ENCODE measurements around the gene TIMM10. TPM values are rescaled to one million over a fixed set of nuclear protein-coding genes. Genes with fewer than 3 reads are reported as not detected.

TIMM10 gene
- total RNA-seq, 4 donors from 2014 or later = 1.6 to 36.8 (median 34.0) TPM; not detected in 1

DNA sequence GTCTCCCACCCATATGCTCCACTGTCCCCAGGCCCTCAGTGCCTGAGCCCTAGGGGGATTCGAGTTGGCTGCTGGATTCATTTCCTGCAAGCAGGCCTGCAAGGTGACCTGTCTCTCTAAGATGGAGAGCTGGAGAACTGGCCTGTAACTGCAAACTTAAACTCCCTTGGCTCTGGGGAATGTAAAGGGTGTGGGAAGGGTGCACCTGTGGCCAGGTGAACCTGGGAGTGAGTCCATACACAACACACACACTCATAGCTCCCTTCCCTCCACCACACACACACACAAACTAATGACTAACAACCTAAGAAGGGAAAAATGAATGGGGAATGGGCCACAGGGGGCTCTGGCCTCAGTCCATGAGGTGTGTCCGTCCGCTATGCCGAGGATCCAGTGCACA, 21.4 kb upstream of the TIMM10 start:
- intact Hi-C loops (cut with DNase I; ENCODE audit: low total_unique reads) = no loop called here
- no peak for DNase-seq
- Histone ChIP-seq H3K36me3 (peaks cover 0 to 44% (median 16%) of the 10 kb centered on the region in 4 donors), H3K27ac (no peak overlapping the region), H3K4me3 (no peak overlapping the region), H3K27me3 (no peaks in the 10 kb centered on the region), H3K9me3 (no peaks in the 10 kb centered on the region), H3K4me1 (no peaks in the 10 kb centered on the region)
- no peak for TF ChIP-seq EP300 (IDR thresholded peaks at IDR 0.05; ENCODE audit: low read depth)
- TF ChIP-seq, protein P1, sequence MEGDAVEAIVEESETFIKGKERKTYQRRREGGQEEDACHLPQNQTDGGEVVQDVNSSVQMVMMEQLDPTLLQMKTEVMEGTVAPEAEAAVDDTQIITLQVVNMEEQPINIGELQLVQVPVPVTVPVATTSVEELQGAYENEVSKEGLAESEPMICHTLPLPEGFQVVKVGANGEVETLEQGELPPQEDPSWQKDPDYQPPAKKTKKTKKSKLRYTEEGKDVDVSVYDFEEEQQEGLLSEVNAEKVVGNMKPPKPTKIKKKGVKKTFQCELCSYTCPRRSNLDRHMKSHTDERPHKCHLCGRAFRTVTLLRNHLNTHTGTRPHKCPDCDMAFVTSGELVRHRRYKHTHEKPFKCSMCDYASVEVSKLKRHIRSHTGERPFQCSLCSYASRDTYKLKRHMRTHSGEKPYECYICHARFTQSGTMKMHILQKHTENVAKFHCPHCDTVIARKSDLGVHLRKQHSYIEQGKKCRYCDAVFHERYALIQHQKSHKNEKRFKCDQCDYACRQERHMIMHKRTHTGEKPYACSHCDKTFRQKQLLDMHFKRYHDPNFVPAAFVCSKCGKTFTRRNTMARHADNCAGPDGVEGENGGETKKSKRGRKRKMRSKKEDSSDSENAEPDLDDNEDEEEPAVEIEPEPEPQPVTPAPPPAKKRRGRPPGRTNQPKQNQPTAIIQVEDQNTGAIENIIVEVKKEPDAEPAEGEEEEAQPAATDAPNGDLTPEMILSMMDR (IDR thresholded peaks at IDR 0.05) = no peak
- TF ChIP-seq POLR2A (IDR thresholded peaks at IDR 0.05) = no peak
- no peak for TF ChIP-seq POLR2AphosphoS5 (IDR thresholded peaks at IDR 0.05)
- 90% methylated on average over 4 of the region's 4 CpGs; no CpG with 5 or more reads in 1 of the 2 donors for WGBS, 2 donors (ENCODE audit: low coverage in 1 of 2)
- in situ Hi-C loops (cut with MboI; ENCODE audit: low pct_ligation_motif_present in 1 of 4, low pct_unique_long_range_greater_than_20kb in 1 of 4, low sequenced_read_pairs in 3 of 4) = loop anchor here in 1 of 4 donors (25.0 kb wide), 1 partner anchor 260 kb away; no protein-coding TSS in a partner anchor

DNA sequence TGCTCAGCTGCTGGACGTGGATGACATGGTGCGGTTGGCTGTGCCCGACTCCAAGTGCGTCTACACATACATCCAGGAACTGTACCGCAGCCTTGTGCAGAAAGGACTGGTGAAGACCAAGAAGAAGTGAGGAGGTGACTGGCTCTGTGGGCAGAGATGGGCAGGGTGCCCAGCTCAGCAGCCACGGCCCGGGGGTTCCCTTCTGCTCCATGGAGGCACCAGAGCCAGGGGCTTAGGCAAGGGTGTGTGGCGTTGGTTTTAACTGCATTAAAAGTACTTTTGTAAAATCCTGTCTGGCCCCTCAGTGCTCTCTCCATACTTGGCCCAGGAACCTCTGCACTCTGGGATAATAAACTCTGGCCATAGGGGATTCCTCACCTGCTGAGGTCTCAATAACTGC, 19.4 kb upstream of the TIMM10 start:
- TF ChIP-seq POLR2A (IDR thresholded peaks at IDR 0.05) (no peak), POLR2AphosphoS5 (IDR thresholded peaks at IDR 0.05) (no peak), EP300 (IDR thresholded peaks at IDR 0.05; ENCODE audit: low read depth) (no peak)
- TF ChIP-seq, protein P1 (IDR thresholded peaks at IDR 0.05) = no peak
- in situ Hi-C loops (cut with MboI; ENCODE audit: low pct_ligation_motif_present in 1 of 4, low pct_unique_long_range_greater_than_20kb in 1 of 4, low sequenced_read_pairs in 3 of 4) = loop anchor here in 1 of 4 donors (25.0 kb wide), 1 partner anchor 262 kb away; no protein-coding TSS in a partner anchor
- H3K4me1 ChIP-seq = no peaks in the 10 kb centered on the region
- WGBS, 2 donors (ENCODE audit: low coverage in 1 of 2) = 77 to 89% methylated on average over 3 to 8 of the region's 8 CpGs
- H3K27me3 ChIP-seq = no peaks in the 10 kb centered on the region
- intact Hi-C loops (cut with DNase I; ENCODE audit: low total_unique reads) = no loop called here
- H3K4me3 ChIP-seq = no peak overlapping the region
- peaks cover 0 to 44% (median 16%) of the 10 kb centered on the region in 4 donors for H3K36me3 ChIP-seq
- H3K9me3 ChIP-seq = no peaks in the 10 kb centered on the region
- no peak for DNase-seq
- no peak overlapping the region for H3K27ac ChIP-seq

DNA sequence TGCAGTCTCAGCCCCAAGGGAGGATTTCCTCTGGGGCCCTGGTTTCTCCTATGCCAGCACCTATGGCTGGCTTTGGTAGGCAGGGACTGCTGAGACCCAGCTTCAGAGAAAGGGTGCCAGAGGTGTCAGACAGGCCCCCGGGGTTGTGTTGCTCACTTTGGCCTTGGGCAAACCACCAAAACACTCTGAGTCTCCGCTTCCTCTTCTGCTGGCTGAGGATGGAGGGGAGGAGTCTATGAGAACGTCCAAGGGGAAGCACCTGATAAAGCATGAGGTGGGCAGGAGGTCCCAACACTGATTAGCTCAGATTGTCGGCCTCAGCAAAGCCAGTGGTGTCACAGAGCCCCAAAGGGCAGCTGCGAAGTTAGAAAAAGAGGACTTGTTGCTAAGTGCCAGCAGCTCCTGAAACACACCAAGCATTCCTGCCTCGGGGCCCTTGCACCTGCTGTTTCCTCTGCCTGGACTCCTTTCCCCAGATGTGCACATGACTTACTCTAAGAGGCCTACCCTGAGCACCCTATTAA, 17.4 kb upstream of the TIMM10 start:
- intact Hi-C loops (cut with DNase I; ENCODE audit: low total_unique reads) = no loop called here
- WGBS, 2 donors (ENCODE audit: low coverage in 1 of 2) = 48% methylated on average over 6 of the region's 6 CpGs; no CpG with 5 or more reads in 1 of the 2 donors
- Histone ChIP-seq H3K36me3 (peaks cover 0 to 26% (median 7%) of the 10 kb centered on the region in 4 donors), H3K9me3 (no peaks in the 10 kb centered on the region), H3K27me3 (no peaks in the 10 kb centered on the region), H3K4me3 (no peak overlapping the region), H3K27ac (no peak overlapping the region), H3K4me1 (no peaks in the 10 kb centered on the region)
- DNase-seq = no peak
- in situ Hi-C loops (cut with MboI; ENCODE audit: low pct_ligation_motif_present in 1 of 4, low pct_unique_long_range_greater_than_20kb in 1 of 4, low sequenced_read_pairs in 3 of 4) = no loop called here
- TF ChIP-seq EP300 (IDR thresholded peaks at IDR 0.05; ENCODE audit: low read depth) (no peak), POLR2A (IDR thresholded peaks at IDR 0.05) (no peak), POLR2AphosphoS5 (IDR thresholded peaks at IDR 0.05) (no peak)
- TF ChIP-seq, protein P1 (IDR thresholded peaks at IDR 0.05) = no peak

DNA sequence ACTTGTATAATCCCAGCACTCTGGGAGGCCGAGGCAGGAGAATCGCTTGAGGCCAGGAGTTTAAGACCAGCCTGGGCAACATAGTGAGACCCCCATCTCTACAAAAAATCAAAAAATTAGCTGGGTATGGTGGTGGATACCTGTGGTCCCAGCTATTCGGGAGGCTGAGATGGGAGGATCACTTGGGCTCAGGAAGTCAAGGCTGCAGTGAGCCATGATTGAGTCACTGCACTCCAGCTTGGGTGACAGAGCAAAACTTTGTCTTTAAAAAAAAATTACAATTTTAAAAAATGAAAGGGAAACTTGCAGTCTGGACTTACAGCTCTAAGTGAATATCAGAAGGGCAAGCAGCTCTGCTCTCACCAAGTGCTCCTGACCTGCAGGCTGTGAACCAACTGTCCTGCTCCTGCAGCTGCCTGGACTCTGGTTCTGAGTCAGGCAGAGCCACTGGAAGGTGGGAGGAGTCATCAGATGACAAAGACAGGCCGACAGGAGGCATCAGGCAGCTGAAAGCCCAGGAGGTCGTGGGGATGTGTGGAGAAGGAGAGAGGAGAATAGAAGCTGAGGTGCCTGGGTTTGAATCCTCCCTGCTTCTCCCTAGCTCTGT, 16.4 kb upstream of the TIMM10 start:
- in situ Hi-C loops (cut with MboI; ENCODE audit: low pct_ligation_motif_present in 1 of 4, low pct_unique_long_range_greater_than_20kb in 1 of 4, low sequenced_read_pairs in 3 of 4) (no loop called here), intact Hi-C loops (cut with DNase I; ENCODE audit: low total_unique reads) (no loop called here)
- DNase-seq = no peak
- Histone ChIP-seq H3K9me3 (no peaks in the 10 kb centered on the region), H3K36me3 (peaks cover 0 to 17% (median 5%) of the 10 kb centered on the region in 4 donors), H3K27ac (no peak overlapping the region), H3K4me3 (no peak overlapping the region), H3K4me1 (no peaks in the 10 kb centered on the region), H3K27me3 (no peaks in the 10 kb centered on the region)
- WGBS, 2 donors (ENCODE audit: low coverage in 1 of 2) = 61 to 93% methylated on average over 3 to 5 of the region's 5 CpGs
- no peak for TF ChIP-seq POLR2AphosphoS5 (IDR thresholded peaks at IDR 0.05)
- no peak for TF ChIP-seq POLR2A (IDR thresholded peaks at IDR 0.05)
- TF ChIP-seq, protein P1 (IDR thresholded peaks at IDR 0.05) = no peak
- no peak for TF ChIP-seq EP300 (IDR thresholded peaks at IDR 0.05; ENCODE audit: low read depth)

Data from transverse colon (tissue), 4 donors.